GM23248 (cell line): ENCODE measurements around the gene ZGPAT.

Experiments
- EZH2 ChIP-seq: fragments of 200-600 bp; sonication (generic); IDR thresholded peaks from 2 replicates; pipeline ENCODE4 v1.6.1; 2018; ENCODE audit warnings: antibody characterized with exemption, mild to moderate bottlenecking; ENCODE audit not compliant: insufficient read depth, poor library complexity, severe bottlenecking
- EZH2phosphoT487 ChIP-seq: fragments of 200-600 bp; sonication (generic); IDR thresholded peaks from 2 replicates; pipeline ENCODE4 v1.6.1; 2018; ENCODE audit warnings: antibody characterized with exemption, moderate library complexity, mild to moderate bottlenecking, low read depth; ENCODE audit not compliant: insufficient read depth

DNA sequence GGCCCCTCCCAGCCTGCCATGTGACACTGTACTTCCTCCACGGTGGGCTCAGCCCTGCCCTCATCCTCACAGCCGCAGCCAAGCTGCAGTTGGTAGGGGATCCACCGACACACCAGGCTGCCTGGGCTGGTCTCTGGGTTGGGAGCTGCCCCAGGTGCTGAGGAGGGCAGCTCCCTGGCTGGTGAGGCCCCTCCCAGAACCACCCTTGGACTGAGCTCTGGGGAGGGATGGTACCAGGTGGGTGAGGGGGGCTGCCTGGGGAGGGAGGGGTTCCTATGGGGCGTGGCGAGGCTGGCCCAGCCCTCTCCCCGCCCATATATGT lies 11.6 kb upstream of the ZGPAT start:
- no peak for TF ChIP-seq EZH2phosphoT487
- TF ChIP-seq EZH2 = no peak
